Neuronal stem cell (in vitro differentiated cells): ENCODE measurements around the gene NOL4L.
A peak's percentile ranks its signal among the peaks of the same experiment; 100 is the strongest.
"Not testable (repeated sequence)": the region's sequence is repeated elsewhere in the genome, so short reads cannot be mapped to it uniquely, and the experiment has no call there.

ENCODE experiments used
- DNase-seq: peaks from one replicate; pipeline ENCODE4 v3.0.0-alpha.2; 2013; ENCODE audit warnings: low spot score
- H2AFZ ChIP-seq: one replicate; pipeline ENCODE4 v1.6.1; 2013; ENCODE audit warnings: mild to moderate bottlenecking, low read length, inconsistent platforms
- H2AK5ac ChIP-seq: 2 replicates; pipeline ENCODE4 v1.6.1; 2013; ENCODE audit warnings: low read depth, mild to moderate bottlenecking, inconsistent platforms, low read length, moderate library complexity, mixed read lengths
- H2BK120ac ChIP-seq: 2 replicates; pipeline ENCODE4 v1.6.1; 2013; ENCODE audit warnings: low read depth, mild to moderate bottlenecking, inconsistent platforms, low read length, moderate library complexity, mixed read lengths
- H2BK12ac ChIP-seq: one replicate; pipeline ENCODE4 v1.6.1; 2013; ENCODE audit warnings: low read length, inconsistent platforms
- H2BK15ac ChIP-seq: 2 replicates; pipeline ENCODE4 v1.6.1; 2013; ENCODE audit warnings: mild to moderate bottlenecking, low read length, inconsistent platforms, mixed read lengths
- H2BK5ac ChIP-seq: one replicate; pipeline ENCODE4 v1.6.1; 2013; ENCODE audit warnings: inconsistent platforms, mild to moderate bottlenecking, low read length, moderate library complexity
- H3K14ac ChIP-seq: one replicate; pipeline ENCODE4 v1.6.1; 2013; ENCODE audit warnings: low read length, inconsistent platforms
- H3K18ac ChIP-seq: 2 replicates; pipeline ENCODE4 v1.6.1; 2013; ENCODE audit warnings: low read length, inconsistent platforms
- H3K23ac ChIP-seq: 2 replicates; pipeline ENCODE4 v1.6.1; 2013; ENCODE audit warnings: low read depth, mild to moderate bottlenecking, mixed read lengths, low read length, inconsistent platforms; ENCODE audit not compliant: poor library complexity
- H3K27ac ChIP-seq: replicated peaks from 3 replicates; pipeline ENCODE4 v1.5.1; 2013; ENCODE audit warnings: low read length, inconsistent platforms
- H3K27me3 ChIP-seq, 3 experiments: 2 replicates each; pipeline ENCODE4 v1.6.1; 2013; ENCODE audit warnings: low read length in 3 of 3, mild to moderate bottlenecking in 2 of 3, inconsistent platforms in 1 of 3, low read depth in 1 of 3, mixed read lengths in 1 of 3, moderate library complexity in 1 of 3; ENCODE audit not compliant: control insufficient read depth in 3 of 3, insufficient read depth in 3 of 3
- H3K36me3 ChIP-seq, 2 donors: replicated peaks in 1 of 2; 2 replicates each; pipeline ENCODE4 v1.6.1; 2013; ENCODE audit warnings: low read length in 2 of 2; ENCODE audit not compliant: control insufficient read depth in 2 of 2, insufficient read depth in 2 of 2
- H3K4ac ChIP-seq: 2 replicates; pipeline ENCODE4 v1.6.1; 2013; ENCODE audit warnings: inconsistent platforms, mild to moderate bottlenecking, low read length, moderate library complexity
- H3K4me1 ChIP-seq, 2 donors: 1 replicate in 1 of 2; 2 replicates in 1 of 2; pipeline ENCODE4 v1.6.1; 2013; ENCODE audit warnings: low read length in 2 of 2, low read depth in 1 of 2; ENCODE audit not compliant: control insufficient read depth in 2 of 2, insufficient read depth in 1 of 2
- H3K4me2 ChIP-seq: one replicate; pipeline ENCODE4 v1.6.1; 2013; ENCODE audit warnings: mild to moderate bottlenecking, low read length, inconsistent platforms; ENCODE audit not compliant: insufficient read depth, poor library complexity, severe bottlenecking
- H3K4me3 ChIP-seq, 2 donors: 2 replicates each; pipeline ENCODE4 v1.5.1; 2013; ENCODE audit warnings: low read length in 2 of 2, mild to moderate bottlenecking in 2 of 2, inconsistent platforms in 1 of 2, moderate library complexity in 1 of 2
- H3K79me1 ChIP-seq: one replicate; pipeline ENCODE4 v1.6.1; 2013; ENCODE audit warnings: low read depth, mild to moderate bottlenecking, inconsistent platforms, low read length, moderate library complexity
- H3K9ac ChIP-seq: one replicate; pipeline ENCODE4 v1.6.1; 2013; ENCODE audit warnings: mild to moderate bottlenecking, low read depth, low read length, inconsistent platforms; ENCODE audit not compliant: poor library complexity
- H3K9me3 ChIP-seq, 2 donors: replicated peaks in 1 of 2; 2 replicates each; pipeline versions ENCODE3 to v1.6.1; 2013; ENCODE audit warnings: low read length in 2 of 2, mild to moderate bottlenecking in 2 of 2, inconsistent platforms in 1 of 2, low read depth in 1 of 2, mixed read lengths in 1 of 2, moderate library complexity in 1 of 2; ENCODE audit not compliant: control insufficient read depth in 2 of 2, insufficient read depth in 1 of 2
- H4K8ac ChIP-seq: one replicate; pipeline ENCODE4 v1.6.1; 2013; ENCODE audit warnings: low read depth, mild to moderate bottlenecking, inconsistent platforms, low read length, moderate library complexity
- H4K91ac ChIP-seq: one replicate; pipeline ENCODE4 v1.6.1; 2013; ENCODE audit warnings: low read length, low read depth, mild to moderate bottlenecking, inconsistent platforms; ENCODE audit not compliant: poor library complexity
- WGBS, 2 donors: extraction: QIAGEN DNeasy Blood & Tissue Kit; methylation state at CpG; one replicate each; pipeline ENCODE4 v1.1.7; 2013; ENCODE audit warnings: missing lambda C conversion rate in 2 of 2, mixed read lengths in 1 of 2; ENCODE audit not compliant: insufficient read length in 2 of 2, insufficient replicate concordance in 1 of 2; ENCODE audit errors: extremely low coverage in 2 of 2; 5-methylcytosine and 5-hydroxymethylcytosine counted together

Gene NOL4L

GRCh38 chr20:32467506-32468312, 117.4 kb downstream of the NOL4L start:
- Histone ChIP-seq H3K14ac (no peak overlapping the region), H3K23ac (no peak overlapping the region), H2BK120ac (no peak overlapping the region), H3K4me1 (peaks cover 24 to 45% of the 10 kb centered on the region in 2 donors), H4K91ac (no peak overlapping the region), H2AK5ac (no peak overlapping the region), H4K8ac (no peak overlapping the region), H2AFZ (no peak overlapping the region), H3K36me3 (peaks cover 10 to 63% of the 10 kb centered on the region in 2 donors), H3K27me3 (peaks cover 0 to 2% (median 0%) of the 10 kb centered on the region in 3 experiments), H3K9me3 (no peaks in the 10 kb centered on the region), H2BK12ac (no peak overlapping the region), H3K27ac (no peak overlapping the region), H3K4me3 (no peak overlapping the region), H3K4ac (no peak overlapping the region), H2BK15ac (no peak overlapping the region), H3K9ac (no peak overlapping the region), H3K18ac (peak overlapping the region; percentile 25), H3K79me1 (peaks cover 30% of the 10 kb centered on the region), H2BK5ac (peak overlapping the region; percentile 32), H3K4me2 (no peak overlapping the region)
- DNase-seq, result no peak
- WGBS, 2 donors, result no CpG with 5 or more reads among the region's 12 CpGs

GRCh38 chr20:32466739-32467505, 118.2 kb downstream of the NOL4L start:
- H3K27me3 ChIP-seq, result peaks cover 0 to 2% (median 0%) of the 10 kb centered on the region in 3 experiments
- H3K27ac ChIP-seq, result no peak overlapping the region
- H3K4ac ChIP-seq, result no peak overlapping the region
- no peak overlapping the region for H2BK5ac ChIP-seq
- peaks cover 22 to 38% of the 10 kb centered on the region in 2 donors for H3K4me1 ChIP-seq
- H2BK12ac ChIP-seq, result peak overlapping the region; percentile 25
- H2BK120ac ChIP-seq, result no peak overlapping the region
- H2AK5ac ChIP-seq, result peak overlapping the region; percentile 4
- no CpG with 5 or more reads among the region's 16 CpGs for WGBS, 2 donors
- peaks cover 23% of the 10 kb centered on the region for H3K79me1 ChIP-seq
- H2AFZ ChIP-seq, result no peak overlapping the region
- no peak overlapping the region for H4K91ac ChIP-seq
- no peak overlapping the region for H3K4me2 ChIP-seq
- no peak overlapping the region for H3K14ac ChIP-seq
- H3K9me3 ChIP-seq, result no peaks in the 10 kb centered on the region
- no peak overlapping the region for H3K9ac ChIP-seq
- no peak overlapping the region for H3K23ac ChIP-seq
- H3K36me3 ChIP-seq, result peaks cover 6 to 60% of the 10 kb centered on the region in 2 donors
- no peak overlapping the region for H4K8ac ChIP-seq
- no peak for DNase-seq
- no peak overlapping the region for H3K4me3 ChIP-seq
- peak overlapping the region; percentile 42 for H3K18ac ChIP-seq
- H2BK15ac ChIP-seq, result no peak overlapping the region

- not testable (repeated sequence) for H4K91ac ChIP-seq, H2BK120ac ChIP-seq, H3K4ac ChIP-seq, H4K8ac ChIP-seq, H3K18ac ChIP-seq, H2BK5ac ChIP-seq, H3K27ac ChIP-seq, DNase-seq, H2AFZ ChIP-seq, H3K9me3 ChIP-seq, H2BK15ac ChIP-seq, H3K27me3 ChIP-seq, H3K23ac ChIP-seq, H3K4me3 ChIP-seq, H3K14ac ChIP-seq, H3K4me2 ChIP-seq, H2BK12ac ChIP-seq, H3K9ac ChIP-seq
- H3K36me3 ChIP-seq, result peaks cover 3 to 54% of the 10 kb centered on the region in 2 donors
- WGBS, 2 donors, result no CpG with 5 or more reads among the region's 15 CpGs
- H3K79me1 ChIP-seq, result peaks cover 23% of the 10 kb centered on the region
- H3K4me1 ChIP-seq, result peaks cover 22 to 41% of the 10 kb centered on the region in 2 donors
- H2AK5ac ChIP-seq, result peak overlapping the region; percentile 40
These were observed 119.0 kb downstream of the NOL4L start for GRCh38 chr20:32465901-32466675.
